ENCODE data around the gene NNMT. TPM values are rescaled to one million over a fixed set of nuclear protein-coding genes. Genes with fewer than 3 reads are reported as not detected.

Gene NNMT
- total RNA-seq, 1 experiment from 2014 or later = not detected

- peaks cover 8 to 11% of the 10 kb centered on the region in 2 experiments for H3K4me1 ChIP-seq (ENCODE audit: control insufficient read depth in 1 of 2, insufficient read depth in 2 of 2, low read length in 2 of 2)
- intact Hi-C loops (cut with micrococcal nuclease) = no loop called here
- DNase-seq (ENCODE audit: low read depth, low spot score) = no peak
- ATAC-seq = no peak
- H4K20me1 ChIP-seq (ENCODE audit: insufficient read depth) = no peaks in the 10 kb centered on the region
- ChIA-PET CTCF (no interaction called here), POLR2A (no interaction called here), RAD21 (ENCODE audit: low non-redundant PET in 1 of 2, low total read pairs in 2 of 2, uncharacterized antibody in 2 of 2, unreplicated experiment in 2 of 2) (no interaction called here)
- H3K27ac ChIP-seq (ENCODE audit: low read depth, low read length) = no peak overlapping the region
- no peak for TF ChIP-seq POLR2A (IDR thresholded peaks at IDR 0.05; ENCODE audit: borderline replicate concordance, extremely low read depth, insufficient read depth, insufficient read length)
- TF ChIP-seq REST (IDR thresholded peaks at IDR 0.05; ENCODE audit: low read depth) = no peak
- no peak for TF ChIP-seq SP1 (IDR thresholded peaks at IDR 0.05; ENCODE audit: low read depth)
- no peak for TF ChIP-seq RAD21 (IDR thresholded peaks at IDR 0.05; ENCODE audit: low read depth)
- TF ChIP-seq POLR2AphosphoS5 (IDR thresholded peaks at IDR 0.05; ENCODE audit: low read depth, low read length) = no peak
- no peak for TF ChIP-seq ZNF274 (IDR thresholded peaks at IDR 0.05; ENCODE audit: low read depth, low read length)
- TF ChIP-seq YY1 (IDR thresholded peaks at IDR 0.05; ENCODE audit: extremely low read depth, insufficient replicate concordance, low read depth, low read length) = no peak
- no peak for TF ChIP-seq ZBTB33 (IDR thresholded peaks at IDR 0.05; ENCODE audit: extremely low read depth, insufficient replicate concordance, low read length)
- no peak for TF ChIP-seq FOSL1 (IDR thresholded peaks at IDR 0.05; ENCODE audit: low read depth)
- TF ChIP-seq EZH2phosphoT487 (IDR thresholded peaks at IDR 0.05; ENCODE audit: borderline replicate concordance) = no peak
- TF ChIP-seq CTCF (IDR thresholded peaks at IDR 0.05 in 2 of 3, conservative IDR thresholded peaks at IDR 0.05 in 1 of 3; ENCODE audit: borderline replicate concordance in 1 of 3, insufficient read depth in 1 of 3, low read depth in 2 of 3, low read length in 2 of 3) = no peak
- H3K4me2 ChIP-seq (ENCODE audit: low read length) = no peak overlapping the region
- no peaks in the 10 kb centered on the region for H3K27me3 ChIP-seq (ENCODE audit: insufficient read depth, low read length)
- H3K4me3 ChIP-seq (replicated peaks in 1 of 2; ENCODE audit: low read depth in 1 of 2, low read length in 2 of 2) = no peak overlapping the region
- H3K36me3 ChIP-seq (ENCODE audit: control insufficient read depth in 1 of 2, insufficient read depth in 2 of 2, low read length in 2 of 2) = no peaks in the 10 kb centered on the region
- no TSS peak for BruUV-seq (replicated peaks)
- H3K9ac ChIP-seq (ENCODE audit: low read length) = no peak overlapping the region
- H3K79me2 ChIP-seq (ENCODE audit: insufficient read depth, low read length) = no peaks in the 10 kb centered on the region
- H3K9me3 ChIP-seq (ENCODE audit: control insufficient read depth in 1 of 2, insufficient read depth in 1 of 2, low read depth in 1 of 2, low read length in 2 of 2) = no peaks in the 10 kb centered on the region
- no peak overlapping the region for H2AFZ ChIP-seq (ENCODE audit: low read depth, low read length, poor library complexity, severe bottlenecking)
- H3K9me2 ChIP-seq (ENCODE audit: insufficient read depth) = no peaks in the 10 kb centered on the region
These were observed 12.8 kb upstream of the NNMT start for GRCh38 chr11:114283422-114283821.

Data from HCT116 (cell line).